ENCODE results near the gene HNRNPA1.
A peak's percentile ranks its signal among the peaks of the same experiment; 100 is the strongest.
"Not testable (repeated sequence)": the region's sequence is repeated elsewhere in the genome, so short reads cannot be mapped to it uniquely, and the experiment has no call there.

Gene HNRNPA1

DNA sequence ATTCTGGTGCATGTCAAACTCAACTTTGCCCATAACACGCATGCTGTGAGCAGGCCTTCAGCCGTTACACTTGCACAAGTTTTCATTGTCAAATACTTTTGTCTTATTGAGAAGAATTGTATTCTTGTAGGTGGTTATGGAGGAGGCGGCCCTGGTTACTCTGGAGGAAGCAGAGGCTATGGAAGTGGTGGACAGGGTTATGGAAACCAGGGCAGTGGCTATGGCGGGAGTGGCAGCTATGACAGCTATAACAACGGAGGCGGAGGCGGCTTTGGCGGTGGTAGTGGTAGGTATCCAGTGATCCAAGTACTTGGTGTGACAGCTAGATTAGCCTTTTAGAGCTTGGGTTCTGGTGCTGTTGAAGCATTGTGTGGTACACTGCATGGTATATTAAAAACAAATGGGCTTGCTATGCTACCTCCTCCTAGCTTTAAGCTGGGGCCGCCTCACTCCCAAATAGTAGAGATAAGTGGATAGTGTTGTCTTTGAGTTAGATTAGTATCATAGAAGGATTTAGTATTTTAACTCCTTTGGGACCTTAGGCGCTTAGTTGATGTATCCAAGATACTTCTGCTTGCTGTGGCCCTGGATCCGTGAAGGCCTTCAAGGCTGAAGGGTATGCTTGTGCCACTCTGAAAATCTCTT lies 2.5 kb downstream of the HNRNPA1 start:
- peak overlapping the region; percentile 84 for H3K4me3 ChIP-seq (ENCODE audit: low read depth, low read length)
- no peak for TF ChIP-seq CTCF (IDR thresholded peaks at IDR 0.05; ENCODE audit: control insufficient read depth, extremely low read depth, insufficient read depth)
- no peak for DNase-seq (ENCODE audit: low read depth)

- H3K4me3 ChIP-seq (ENCODE audit: low read depth, low read length): peak overlapping the region; percentile 84
These were observed 3.7 kb downstream of the HNRNPA1 start for GRCh38 chr12:54284070-54284780.

GRCh38 chr12:54285150-54286041 lies 4.9 kb downstream of the HNRNPA1 start:
- no peak overlapping the region for H3K4me3 ChIP-seq (ENCODE audit: low read depth, low read length)
- TF ChIP-seq CTCF (IDR thresholded peaks at IDR 0.05; ENCODE audit: control insufficient read depth, extremely low read depth, insufficient read depth): peak; percentile 22; the same call in 1 of the 2 replicates
- DNase-seq (ENCODE audit: low read depth): no peak

More at GRCh38 chr12:54284070-54284780, 3.7 kb downstream of the HNRNPA1 start:
- not testable (repeated sequence) for DNase-seq (ENCODE audit: low read depth)

DNA sequence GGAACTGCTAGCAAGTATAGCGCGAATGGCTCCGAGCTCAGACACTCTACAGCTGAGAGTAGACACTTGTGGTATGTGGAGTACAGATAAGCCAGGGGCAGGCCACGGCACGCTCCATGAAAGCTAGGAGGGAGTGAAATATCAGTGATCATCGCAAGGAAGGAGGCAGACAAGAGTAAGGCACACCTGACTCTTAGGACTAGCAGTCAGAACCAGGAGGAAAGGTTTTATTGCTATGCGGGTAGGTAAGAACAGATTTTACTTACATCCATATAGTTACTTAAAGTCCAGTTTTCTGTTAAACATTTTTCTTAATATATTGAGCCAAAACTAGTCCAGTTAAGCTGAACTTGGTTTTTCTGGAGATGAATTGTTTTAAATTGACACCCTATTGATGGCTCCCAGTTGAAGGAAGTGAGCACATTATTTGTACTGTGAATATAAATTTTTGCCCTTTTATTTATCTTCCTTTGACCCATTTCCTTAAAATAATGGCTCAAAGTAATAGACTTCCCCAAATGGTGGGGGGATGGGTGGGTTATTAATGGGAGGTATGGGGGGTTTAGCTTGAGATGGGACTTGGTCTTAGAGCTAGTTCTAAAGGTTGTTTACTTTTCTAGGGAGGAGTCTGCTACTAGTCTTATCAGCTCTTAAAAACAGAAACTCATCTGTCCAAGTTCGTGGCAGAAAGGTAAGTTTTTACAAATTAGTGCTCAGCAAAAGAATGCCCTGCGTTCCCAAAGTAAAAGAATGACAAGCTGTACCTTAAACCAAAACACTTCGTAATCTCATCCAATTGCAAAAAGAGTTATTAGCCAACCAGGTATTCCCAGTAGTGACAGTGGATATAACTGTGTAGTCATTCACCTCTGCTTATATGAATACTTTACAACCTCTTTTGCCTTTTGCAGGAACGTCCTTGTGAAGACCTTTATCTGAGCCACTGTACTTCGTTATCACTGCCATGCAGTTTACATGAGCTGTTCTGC lies 5.8 kb downstream of the HNRNPA1 start:
- H3K4me3 ChIP-seq (ENCODE audit: low read depth, low read length): no peak overlapping the region
- DNase-seq (ENCODE audit: low read depth): no peak
- TF ChIP-seq CTCF (IDR thresholded peaks at IDR 0.05; ENCODE audit: control insufficient read depth, extremely low read depth, insufficient read depth): no peak

DNA sequence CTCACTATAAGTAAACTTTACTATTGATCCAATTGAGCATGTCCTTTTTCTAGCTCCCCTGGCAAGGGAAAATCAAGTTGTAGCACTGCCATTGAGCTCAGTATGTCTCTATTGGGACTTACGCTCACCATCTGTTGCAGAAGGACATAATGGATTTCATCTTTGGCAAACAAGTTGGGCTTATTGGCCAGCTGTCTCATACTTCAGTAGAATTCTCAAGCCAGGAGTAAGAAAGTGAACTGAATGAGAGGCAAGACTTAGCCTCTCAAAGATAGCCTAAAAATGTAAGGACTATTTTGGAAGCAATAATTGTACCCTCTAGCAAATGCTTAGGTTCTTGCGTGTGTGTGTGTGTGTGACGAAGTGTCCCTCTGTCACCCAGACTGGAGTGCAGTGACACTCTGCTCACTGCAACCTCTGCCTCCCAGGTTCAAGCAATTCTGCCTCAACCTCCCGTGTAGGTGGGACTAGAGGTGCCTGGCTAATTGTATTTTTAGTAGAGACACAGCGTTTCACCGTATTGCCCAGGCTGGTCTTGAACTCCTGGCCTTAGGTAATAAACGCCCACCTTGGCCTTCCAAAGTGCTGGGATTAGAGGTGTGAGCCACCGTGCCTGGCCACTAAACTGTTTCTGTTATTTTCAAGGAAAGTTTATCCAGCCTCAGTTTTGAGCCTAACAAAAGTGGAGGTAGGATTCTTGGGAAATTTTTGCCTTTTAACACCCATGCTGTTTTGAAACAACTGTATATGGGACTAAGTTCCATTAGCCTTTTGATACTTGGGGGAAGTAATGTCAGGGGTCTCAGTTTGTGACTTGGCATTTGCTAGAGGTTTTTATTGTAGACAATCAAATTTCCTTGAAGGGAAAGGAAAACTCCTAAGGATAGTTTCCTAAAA lies 7.0 kb downstream of the HNRNPA1 start:
- no peak for TF ChIP-seq CTCF (IDR thresholded peaks at IDR 0.05; ENCODE audit: control insufficient read depth, extremely low read depth, insufficient read depth)
- H3K4me3 ChIP-seq (ENCODE audit: low read depth, low read length): no peak overlapping the region
- DNase-seq (ENCODE audit: low read depth): no peak
